Activated CD4-positive, alpha-beta T cell treated with anti-CD3 and anti-CD28 coated beads, Interleukin-2, amount 50 U/mL, for 24 hours (primary cell): ENCODE results near the gene HMCN2.
A peak's percentile ranks its signal among the peaks of the same experiment; 100 is the strongest.
"Not testable (repeated sequence)": the region's sequence is repeated elsewhere in the genome, so short reads cannot be mapped to it uniquely, and the experiment has no call there.

ENCODE experiments used
- DNase-seq, 2 donors: peaks; one replicate each; pipeline ENCODE4 v3.0.0-alpha.2; 2020; ENCODE audit warnings: low read depth in 1 of 2, low spot score in 1 of 2

HMCN2 gene

DNA sequence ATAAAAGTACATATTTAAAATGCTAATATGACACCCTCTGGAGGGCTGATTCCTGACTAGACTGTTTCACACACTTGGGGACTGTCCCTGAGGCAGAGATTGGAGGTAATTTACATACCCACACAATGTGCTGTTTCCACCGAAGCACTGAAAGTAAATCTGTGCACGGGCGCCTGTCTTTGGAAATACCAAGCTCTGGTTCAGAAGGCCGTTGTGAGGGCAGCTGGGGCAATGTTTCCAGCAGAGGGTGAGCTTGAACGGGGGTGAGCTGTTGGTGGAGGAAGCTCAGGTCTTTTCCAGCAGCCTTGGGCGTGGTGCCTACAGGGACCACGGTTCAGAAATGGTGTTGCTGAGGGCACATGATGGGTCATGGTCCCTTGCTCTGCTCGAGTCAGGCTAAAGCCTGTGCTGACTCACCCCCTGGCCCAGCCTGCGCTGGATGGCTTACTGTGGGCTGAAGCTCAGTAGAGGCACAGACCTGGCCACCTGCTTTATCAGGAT is 25.8 kb upstream of the HMCN2 start:
- peak in 1 of 2 donors; percentile 66 for DNase-seq

DNA sequence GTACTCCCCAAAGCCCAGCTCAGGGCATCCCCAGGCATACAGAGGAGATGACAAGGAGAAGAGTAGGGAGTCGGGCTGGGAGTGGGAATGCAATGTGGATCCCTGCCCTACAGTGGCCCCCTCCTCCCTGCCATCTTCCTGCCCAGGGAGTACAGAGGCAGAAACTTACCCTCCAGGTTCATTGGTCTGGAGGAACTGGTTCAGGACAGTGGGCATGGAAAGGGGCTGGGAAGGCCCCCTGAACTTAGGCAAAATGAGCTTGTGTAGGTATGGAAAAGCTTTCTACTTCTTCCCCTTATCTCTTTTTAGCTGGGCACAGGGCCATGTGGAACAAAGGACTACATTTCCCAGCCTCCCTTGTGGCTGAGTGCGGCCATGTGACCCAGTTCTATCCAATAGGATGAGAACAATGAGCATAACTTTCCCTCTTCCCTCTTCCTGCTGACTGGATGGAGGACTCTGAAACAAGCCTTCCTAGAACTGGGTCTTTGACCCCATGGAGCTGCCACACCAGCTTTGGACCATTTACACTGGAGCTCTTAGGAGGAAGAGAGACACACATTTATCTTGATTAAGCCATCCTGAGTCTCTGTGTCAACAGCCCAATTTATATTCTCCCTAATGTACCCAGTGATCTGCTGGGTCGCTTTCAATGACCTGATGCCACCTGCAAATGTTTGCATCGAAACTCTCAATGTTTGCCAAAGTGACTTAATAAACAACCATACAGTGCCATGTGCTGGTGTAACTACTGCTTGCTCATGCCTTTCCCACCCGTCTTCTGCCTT is 25.0 kb upstream of the HMCN2 start:
- no peak for DNase-seq

DNA sequence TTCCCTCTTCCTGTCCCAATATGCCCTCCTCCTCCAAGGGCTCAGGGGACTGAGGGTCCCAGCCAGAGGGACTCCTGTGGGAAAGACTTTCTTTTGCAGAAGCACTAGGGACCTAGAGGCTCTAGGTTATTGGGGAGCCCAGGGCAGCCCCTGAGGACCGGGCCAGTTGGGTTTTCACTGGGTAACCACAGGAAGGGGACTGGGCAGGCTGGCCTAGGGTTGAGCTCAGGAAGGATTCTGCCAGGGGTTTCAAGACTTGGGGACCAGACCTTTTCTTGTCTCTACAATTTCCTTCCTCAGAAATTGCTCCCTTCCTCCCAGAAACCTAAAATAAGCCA is 24.4 kb upstream of the HMCN2 start:
- DNase-seq, result no peak

DNA sequence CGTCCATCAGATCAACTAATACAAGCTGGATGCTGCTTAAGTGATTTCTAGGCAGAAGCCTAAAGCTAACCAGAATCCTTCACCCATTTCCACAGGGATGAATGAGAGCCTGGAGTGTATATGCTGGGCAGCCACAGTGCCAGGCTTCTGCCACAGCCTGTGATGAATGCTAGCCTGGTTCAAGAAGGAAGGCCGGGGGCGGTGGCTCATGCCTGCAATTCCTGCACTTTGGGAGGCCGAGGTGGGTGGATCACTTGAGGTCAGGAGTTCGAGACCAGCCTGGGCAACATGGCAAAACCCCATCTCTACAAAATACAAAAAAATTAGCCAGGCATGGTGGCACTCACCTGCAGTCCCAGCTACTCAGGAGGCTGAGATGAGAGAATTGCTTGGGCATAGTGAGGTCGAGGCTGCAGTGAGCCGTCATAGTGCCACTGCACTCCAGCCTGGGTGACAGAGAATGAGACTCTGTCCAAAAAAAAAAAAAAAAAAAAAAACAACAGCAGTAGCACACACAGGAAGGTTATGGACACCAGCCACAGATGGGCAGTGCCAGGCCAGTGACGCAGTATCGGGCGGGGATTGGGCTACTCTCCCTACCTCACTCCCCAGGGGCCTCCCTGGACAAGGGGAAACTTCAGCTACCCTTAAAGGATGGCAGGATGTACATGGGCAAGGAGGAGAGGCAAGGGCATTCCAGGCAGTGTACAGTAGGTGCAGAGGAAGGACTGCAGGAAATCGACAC is 23.1 kb upstream of the HMCN2 start:
- DNase-seq, result no peak

DNA sequence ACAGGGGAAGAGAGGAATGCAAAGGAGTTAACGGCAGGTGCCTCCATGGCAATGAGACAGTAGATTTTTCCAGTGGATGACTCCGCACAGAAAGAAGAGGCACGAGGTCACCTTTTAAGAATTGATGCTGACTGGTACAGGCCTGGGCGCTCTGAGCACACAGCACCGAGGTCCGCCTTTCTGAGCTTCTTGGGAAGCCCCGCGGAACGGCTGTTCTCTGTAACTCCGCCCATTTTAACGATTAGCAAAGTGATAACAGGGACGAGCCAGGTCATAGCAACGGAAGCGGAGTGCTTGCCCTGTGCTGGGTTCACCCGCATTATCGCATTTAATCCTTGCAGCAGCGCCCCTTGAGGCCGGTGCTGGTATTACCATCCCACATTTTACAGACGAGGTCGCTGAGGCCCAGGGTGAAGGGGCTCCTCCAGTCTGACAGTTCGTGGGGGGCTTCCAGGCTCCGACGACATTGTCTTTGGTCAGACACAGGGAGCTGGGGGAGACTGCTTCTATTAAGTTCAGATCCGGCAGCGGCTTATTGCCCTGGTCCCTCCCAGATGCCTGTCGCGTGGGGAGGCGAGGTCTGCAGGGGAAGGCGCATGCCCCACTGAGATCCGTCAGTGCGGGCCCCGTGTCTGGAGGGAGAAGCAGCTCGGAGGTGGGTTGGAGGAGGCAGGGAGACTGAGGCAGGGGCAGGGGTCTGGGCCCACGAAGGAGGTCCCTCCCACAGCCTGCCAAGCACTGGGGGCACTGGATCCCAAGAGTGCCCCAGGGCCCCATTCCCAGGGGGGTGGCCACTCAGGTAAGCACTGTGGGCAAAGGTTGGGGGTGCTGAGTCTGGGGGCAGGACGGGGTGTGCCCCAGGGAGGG is 22.3 kb upstream of the HMCN2 start:
- DNase-seq, result peak; percentile 75 to 80

DNA sequence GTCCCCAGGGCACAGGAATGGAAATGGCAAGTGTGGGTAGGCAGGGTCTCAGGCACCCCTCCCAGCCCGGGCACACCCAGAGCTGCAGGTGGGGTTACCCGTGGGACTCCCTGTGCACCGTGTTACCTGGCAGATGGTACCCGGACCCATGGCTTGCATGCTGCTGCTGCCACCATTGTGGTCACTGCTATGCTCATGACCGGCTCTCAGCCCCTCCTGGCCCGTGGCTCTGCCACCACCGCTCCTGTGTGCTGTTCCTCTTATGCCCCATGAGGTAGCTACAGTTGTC is 21.7 kb upstream of the HMCN2 start:
- no peak for DNase-seq

DNA sequence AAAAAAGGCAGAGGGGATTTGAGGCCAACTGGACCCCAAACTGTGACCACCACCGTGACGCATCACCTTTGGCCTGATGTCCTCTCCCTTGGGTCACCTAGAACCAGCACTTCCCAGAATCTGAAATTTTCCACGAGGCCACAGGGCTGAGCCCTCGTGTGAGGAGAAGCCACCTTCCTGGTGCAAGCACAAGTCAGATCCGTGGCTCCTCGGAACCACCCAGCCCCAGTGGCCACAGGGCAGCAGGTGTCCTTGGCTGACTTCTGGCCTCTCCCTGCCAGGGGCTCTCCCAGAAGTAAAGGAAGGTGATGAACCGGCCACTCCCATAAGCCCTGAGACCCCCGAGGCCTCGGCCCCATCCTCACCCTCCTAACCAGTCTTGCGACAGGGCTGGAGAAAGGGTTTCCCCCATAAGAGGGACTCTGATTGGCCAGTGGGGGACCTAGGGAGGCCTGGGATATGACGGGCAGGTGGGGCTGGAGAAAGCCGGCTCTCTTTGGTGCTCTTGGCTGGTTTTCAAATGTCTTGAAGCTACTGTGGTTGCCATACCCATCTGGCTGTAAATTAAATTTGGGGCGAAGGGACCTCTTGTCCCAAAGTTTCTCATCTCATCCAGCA is 20.9 kb upstream of the HMCN2 start:
- no peak for DNase-seq

DNA sequence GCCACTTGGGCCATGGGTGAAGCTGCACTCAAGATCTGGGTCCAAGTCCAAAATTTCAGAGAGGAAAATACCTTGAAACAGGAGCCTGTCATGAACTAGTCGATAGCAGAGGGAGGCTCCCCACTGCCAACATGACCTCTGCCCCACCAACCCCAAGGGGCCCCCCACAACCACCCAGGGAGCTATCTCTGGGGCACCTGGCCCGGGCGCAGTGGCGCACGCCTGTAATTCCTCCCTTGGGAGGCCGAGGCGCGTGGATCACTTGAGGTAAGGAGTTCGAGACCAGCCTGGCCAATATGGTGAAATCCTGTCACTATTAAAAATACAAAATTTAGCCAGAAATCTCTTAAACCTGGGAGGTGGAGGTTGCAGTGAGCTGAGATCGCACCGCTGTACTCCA is 20.1 kb upstream of the HMCN2 start:
- DNase-seq, result no peak

DNA sequence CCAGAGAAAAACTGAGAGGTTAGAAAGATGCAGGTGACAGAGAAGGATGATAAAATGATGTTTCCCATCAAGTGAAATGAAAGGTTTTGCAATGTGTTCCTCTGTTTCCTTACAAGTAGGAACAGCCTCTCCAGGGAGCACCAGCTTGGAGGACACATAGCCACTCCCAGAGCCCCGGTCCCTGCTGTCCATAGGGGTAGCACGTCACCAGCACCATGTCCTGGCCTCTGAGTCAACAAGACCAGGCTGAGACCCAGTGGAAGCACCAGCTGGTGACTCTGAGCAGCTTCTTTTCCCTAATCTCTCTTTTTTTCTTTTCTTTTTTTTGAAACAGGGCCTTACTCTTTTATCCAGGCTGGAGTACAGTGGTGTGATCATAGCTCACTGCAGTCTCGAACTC is 19.4 kb upstream of the HMCN2 start:
- no peak for DNase-seq

DNA sequence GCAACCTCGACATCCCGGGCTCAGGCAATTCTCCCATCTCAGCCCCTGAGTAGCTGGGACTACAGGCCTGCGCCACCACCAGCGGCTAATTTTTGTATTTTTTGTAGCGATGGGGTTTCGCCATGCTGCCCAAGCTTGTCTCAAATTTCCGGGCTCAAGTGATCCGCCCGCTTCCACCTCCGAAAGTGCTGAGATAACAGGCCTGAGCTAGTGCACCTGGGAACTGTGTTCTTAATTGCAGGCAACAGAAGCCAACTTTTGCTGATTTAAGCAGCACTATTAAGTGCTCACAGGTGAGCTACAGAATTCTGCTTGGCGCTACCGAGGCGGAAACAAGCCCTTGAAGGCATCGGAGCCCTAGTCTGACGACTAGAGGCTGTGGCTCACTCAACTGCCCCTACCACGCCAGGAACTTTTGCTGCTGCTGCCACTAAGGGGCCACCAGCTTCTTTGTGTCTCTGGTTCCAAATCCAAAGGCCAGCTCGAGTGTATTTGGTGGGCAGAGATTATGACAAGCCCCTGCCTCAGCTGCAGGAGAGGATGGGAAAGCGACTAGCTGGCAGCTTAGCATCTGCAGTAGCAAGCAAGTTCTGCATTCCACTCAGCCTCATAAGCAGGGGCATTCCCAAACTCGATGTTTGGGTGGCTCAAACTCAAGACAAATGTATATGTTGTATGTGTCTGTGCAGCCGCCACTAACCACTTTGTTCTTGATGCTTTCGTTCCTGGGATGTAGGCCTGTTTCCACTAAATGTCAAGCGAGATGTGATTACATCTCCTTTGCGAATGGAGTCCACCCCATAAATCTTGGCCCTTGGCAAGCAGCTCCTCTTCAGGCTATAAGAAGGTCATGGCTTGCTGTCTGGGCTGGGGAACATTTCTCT is 10.6 kb upstream of the HMCN2 start:
- no peak for DNase-seq

DNA sequence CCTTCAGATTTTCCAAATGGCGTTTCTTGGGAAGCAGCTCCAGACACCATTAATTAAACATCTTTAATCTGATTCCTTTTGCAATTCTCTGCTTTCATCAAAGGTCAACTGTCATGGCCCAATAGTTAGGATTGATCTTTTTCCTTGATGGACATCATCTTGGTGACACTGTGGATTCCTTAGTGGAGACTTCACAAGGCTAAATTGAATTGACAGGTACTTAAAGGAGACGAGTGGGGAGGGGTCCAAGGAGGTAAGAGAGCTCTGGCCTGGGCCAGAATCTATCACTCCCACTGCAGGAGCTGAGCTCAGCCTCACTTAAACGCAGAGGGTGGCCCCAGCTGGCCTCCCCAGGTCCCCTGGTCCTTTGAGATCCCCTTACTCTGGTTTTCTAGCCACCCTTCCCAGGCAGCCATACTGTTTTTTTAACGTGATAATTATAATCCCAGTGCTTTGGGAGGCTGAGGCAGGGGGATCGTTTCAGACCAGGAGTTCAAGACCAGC is 9.9 kb upstream of the HMCN2 start:
- no peak for DNase-seq

DNA sequence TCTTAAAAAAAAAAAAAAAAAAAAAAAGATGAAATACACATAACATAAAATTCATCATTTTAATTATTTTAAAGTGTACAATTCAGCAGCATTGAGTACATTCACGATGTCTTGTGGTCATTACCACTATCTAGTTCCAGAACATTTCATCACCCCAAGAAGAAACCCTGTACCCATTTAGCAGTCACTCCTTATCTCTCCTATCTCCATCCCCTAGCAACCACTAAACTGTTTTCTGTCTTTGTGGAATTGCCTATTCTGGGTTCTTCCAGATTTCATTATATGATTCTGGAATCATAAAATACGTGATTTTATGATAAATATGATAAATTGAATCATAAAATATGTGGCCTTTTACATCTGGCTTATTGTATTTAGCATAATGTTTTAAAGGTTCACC is 8.9 kb upstream of the HMCN2 start:
- no peak for DNase-seq

DNA sequence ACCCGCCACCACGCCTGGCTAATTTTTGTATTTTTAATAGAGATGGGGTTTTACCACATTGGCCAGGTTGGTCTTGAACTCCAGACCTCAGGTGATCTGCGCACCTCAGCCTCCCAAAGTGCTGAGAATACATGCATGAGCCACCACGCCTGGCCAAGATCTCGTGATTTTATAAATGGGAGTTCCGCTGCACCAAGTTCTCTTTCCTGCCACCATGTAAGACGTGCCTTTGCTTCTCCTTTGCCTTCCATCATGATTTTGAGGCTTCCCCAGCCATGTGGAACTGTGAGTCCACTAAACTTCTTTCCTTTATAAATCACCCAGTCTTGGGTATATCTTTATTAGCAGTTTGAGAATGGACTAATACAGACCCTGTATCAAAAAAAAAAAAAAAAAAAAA is 7.4 kb upstream of the HMCN2 start:
- DNase-seq, result not testable (repeated sequence)

DNA sequence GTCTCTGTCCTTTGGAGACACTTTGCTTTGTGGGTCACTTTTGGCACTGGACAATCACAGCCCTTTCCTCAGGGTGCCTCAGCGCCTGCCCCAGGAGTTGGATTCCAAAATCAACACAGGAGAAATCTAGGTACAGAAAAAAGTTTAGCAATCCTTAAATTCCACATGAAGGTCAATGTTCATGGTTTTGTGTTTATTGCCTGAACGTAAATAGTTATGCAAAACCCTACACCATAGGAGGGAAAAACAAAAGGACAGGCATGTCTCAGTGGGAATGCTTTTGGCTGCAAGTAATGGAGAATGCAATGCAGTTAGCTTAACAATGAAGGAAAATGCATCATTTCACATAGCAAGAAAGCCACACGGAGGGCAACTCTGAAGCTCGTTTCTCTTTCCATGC is 6.5 kb upstream of the HMCN2 start:
- DNase-seq, result no peak

DNA sequence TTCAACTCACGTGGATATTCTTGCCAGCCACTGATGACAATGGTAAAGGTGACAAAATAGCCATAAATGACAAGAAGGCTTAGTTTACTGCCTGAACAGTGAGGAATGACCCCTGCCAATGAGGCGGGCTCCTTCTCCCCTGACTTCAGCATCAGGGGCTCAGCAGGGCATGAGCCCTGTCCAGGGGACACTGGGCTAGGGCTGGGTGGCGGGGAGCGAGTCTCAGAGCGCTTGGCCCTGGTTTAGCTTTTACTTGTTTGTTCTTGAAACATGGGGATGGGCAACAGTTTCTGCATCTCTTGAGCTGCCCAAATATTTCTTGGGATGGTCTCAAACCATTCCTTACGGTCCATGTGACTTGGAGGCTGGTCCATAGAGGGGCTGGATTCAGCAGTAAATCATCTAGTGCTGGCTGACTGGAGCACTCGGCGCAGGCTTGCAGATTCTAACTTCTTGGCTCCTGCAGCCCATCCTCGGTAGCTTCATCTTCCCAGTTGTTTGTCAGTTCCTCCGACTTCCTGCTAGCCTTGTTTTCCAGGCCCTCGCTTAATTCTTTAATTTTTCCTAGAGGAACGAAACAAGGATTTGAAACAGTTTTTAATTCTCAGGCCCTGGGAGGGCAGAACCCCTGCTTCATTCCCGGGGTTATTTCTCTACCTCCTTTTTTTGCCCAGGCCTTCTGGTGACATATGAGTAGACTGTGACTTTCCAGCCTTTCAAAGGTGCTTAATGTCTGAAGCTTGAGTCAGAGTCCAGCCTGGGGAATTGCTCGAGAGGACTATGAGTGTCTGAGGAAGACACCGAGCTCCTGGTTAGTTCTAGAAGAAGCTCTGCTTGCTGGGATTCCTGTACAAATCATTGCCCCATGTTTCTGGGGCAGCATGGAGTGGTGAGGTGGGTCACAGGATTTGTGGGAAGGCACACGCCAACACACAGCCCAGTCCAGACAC is 4.5 kb upstream of the HMCN2 start:
- no peak for DNase-seq

DNA sequence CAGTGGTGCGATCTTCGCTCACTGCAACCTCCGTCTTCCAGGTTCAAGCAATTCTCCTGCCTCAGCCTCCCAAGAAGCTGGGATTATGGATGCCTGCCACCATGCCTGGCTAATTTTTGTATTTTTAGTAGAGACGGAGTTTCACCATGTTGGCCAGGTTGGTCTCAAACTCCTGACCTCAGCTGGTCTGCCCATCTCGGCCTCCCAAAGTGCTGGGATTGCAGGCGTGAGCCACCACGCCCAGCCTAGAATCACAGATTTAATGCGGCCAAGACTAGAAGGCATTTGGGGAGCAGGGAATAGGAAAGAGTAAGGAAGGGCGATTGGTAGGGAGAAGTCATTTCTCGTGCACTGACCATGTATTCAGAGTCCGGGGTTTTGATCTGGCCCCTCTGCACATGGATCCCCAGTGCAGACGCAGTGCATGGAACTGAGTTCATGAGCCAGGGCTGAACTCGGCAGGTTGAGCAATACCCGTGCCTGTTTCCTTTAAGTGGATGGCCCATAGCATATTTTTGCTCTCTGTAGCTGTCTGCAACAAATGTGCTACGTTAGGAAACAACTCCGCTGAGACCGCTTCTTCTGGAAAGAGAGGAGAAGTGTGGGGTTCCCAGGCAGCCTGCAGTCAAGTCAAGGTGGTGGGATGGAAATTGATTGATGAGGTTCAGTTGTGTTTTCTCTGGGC is 3.4 kb upstream of the HMCN2 start:
- DNase-seq, result no peak

DNA sequence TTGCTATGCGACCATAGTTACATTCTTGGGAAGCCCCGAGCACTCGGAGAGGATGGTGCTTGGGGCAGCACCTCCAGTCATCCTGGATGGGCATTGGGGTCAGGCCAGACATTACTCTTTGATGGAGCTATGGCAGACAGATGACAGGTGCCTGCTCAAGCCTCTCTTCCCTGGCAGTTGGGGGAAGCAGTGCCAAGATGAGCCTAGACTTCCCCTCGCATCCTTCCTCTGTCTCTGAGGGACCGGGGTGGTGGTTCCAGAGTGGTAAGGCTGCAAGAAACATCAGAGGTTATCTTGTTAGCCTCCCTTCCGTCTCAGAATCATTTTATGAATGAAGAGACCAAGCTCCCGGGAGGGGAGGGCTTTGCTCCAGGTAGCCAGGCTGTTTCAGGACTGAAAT is 2.8 kb upstream of the HMCN2 start:
- DNase-seq, result no peak

DNA sequence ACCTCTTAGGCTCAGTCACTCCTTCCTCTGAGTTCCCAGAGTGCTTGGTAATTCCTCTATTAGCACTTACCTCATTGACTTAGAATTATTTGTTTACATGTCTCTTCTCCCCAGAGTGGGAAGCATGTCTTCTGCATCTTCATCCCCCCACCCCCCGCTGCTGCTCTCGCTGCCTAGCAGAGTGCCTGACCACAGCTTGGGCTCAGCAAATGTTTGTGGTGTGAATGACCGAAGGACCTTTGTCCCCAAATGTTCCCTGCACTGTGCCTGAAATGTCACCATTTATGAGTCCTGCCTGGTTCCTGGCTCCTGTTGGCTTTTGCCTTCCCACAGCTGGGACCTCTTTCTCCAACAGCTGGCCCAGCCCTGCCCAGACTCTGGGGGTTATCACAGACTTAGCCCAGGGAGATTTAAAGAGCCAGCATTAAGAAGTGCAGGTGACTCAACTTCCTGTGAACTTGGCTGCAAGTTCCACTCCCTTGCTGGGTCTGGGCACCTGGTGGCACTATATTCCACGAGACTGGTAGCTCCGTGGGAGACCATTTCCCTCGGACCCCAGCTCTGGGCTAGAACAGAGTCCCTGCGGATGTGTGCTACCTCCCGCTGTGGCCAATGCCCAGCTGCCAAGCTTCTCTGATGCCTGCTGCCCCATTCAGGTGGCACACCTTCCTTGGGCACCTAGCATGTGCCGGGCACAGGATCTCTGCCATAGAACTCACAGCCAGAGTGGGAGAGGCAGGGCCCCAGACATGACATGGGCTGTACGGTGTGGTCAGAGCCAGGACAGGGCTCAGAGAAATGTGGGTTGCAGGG is 1.8 kb upstream of the HMCN2 start:
- DNase-seq, result no peak
